ENCODE results near the gene AGAP1.
"Not testable (repeated sequence)": the region's sequence is repeated elsewhere in the genome, so short reads cannot be mapped to it uniquely, and the experiment has no call there.

The AGAP1 gene

DNA sequence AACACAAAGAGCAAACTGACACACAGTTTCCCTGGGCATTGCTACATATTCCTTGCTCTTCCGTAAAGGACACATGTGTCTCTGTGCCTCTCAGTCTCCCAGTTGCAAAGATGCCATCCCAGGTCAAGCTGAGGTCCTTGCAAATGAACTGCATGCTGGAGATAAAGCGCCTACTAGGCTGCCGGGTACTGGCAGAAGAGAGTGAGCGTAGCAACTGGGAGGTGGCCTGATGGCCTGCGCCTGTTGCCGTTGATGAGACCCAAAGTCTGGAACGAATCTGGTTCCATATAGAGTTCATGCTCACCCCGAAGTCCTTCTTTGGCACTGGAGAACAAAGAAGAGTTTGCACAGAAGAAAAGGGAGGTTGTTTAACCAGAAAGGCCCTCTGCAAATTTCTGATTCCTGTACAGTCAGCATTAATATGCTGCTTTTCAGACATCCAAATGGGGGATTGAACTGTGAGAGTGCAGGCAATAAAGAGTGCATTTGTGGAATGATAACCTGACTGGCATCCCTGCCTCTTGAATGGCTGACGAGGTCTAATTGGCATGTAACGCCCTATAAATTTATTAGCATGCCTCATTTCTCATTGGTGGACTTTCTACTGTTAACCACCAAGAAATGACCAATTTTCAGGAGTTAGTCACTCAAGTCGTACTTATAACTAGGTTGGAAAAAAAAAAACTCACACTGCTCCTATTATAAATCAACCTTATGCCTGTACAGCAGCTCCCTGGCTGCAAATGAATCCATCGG is 595.6 kb downstream of the AGAP1 start:
- no peak for DNase-seq

DNA sequence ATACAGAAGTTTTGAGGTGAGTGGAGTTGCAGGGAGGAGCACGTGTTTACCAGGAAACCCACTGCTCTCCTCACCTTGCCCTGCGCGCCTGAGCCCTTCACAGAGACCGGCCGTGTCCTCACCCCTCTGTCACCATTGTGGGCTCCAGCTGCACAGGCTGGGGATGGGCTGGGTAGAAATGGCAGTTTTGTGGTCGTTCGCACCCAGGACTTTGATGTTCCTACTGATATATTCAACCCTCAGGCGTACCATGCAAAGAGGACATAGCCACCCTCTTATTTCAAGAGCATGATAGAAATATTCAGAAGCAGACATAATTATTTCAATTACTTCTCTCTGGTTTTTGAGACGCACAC is 596.2 kb downstream of the AGAP1 start:
- no peak for DNase-seq

DNA sequence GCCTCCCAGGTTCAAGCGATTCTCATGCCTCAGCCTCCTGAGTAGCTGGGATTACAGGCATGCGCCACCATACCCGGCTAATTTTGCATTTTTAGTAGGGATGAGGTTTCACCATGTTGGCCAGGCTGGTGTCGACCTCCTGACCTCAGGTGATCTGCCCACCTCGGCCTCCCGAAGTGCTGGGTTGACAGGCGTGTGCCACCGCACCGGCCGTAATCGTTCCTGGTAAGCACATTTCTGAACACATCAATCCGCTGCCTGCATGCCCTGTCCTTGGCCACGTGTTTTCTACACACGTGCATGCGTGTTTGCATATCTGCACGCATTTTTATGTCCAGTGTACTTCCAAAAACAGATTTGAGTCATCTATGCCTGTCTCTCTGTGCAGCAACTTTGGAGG is 597.0 kb downstream of the AGAP1 start:
- not testable (repeated sequence) for DNase-seq

DNA sequence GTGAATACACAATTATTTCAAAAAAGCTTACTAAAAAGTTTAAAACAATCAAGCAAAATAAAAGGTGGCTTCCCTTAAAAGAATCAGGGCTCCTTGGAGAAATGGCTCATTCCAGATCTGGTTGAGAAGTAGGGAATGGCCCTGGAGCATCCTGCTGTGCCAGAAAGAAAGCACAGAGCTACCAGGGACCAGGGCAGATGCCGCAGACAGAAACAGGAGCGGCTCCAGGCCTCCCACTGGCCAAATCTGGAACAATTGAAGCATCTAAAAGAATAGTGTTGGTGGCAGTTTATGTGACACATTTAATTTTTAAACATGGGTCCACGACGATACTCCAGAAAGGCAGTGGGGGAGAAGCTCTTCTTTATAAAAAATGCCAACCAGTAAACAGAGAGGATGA is 598.9 kb downstream of the AGAP1 start:
- DNase-seq, result no peak

DNA sequence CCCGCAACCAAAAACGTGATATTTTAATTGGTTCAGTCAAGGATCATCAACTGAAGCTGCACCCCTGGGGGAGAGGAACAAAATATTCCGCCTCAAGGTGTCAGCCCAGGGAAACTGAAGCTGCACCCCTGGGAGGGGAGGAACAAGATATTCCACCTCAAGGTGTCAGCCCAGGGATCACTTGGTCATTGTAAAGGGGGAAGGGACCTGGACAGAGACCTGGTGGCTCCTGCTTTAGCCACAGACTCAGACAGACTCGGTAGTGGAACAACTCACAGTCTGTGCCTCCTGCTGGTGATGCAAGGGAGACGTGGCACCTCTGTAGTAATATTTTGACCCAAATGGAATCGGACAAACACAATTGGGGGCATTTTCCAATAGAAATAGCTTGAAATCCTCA is 599.3 kb downstream of the AGAP1 start:
- no peak for DNase-seq

DNA sequence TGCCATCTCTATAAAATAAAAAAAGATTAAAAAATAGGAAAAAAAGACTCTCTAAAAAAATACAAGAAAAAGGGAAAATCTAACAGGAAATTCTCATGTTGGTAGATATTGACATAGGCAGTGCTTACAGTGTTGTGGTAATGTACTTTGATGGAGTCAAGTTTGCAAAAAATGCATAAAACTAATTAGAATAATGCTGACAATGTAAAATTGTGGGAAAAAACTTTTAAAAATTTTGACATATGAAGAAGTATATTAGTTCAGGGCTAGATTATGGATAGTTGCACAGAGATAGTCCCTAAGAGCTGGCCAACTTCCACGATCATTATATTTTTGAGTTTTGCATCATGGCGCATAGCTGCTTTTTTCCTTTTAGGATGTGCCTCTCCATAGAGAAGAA is 601.7 kb downstream of the AGAP1 start:
- no peak for DNase-seq

DNA sequence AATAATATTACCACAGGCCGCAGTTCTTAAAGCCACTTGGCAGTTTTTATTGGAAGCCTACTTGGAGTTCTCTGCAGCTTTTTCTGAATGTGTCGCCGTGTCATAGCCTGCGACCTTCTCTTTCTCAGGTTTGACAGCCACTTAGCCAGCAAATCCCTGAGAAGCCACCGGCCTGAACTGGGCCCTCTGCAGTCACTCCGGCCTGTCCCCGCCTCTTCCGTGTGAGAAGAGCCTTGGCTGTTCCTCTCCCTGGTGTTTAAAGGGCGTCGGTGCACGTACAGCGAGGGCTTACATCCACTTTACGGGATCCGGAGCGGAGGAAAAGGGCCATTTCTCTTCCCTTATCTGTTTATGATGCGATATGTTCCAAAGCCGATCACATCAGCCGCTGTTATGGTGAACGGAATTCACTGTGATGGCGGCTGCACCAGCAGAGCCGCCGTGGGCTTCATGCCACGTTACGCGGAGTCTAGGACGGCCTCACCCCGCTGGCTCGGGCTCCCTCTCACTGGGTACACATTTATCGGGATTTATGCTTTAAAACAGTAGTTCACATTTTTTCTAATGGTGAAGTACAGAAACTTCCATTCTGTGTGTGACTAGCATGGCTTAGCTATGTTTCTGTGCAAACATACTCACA is 607.6 kb downstream of the AGAP1 start:
- DNase-seq, result no peak

DNA sequence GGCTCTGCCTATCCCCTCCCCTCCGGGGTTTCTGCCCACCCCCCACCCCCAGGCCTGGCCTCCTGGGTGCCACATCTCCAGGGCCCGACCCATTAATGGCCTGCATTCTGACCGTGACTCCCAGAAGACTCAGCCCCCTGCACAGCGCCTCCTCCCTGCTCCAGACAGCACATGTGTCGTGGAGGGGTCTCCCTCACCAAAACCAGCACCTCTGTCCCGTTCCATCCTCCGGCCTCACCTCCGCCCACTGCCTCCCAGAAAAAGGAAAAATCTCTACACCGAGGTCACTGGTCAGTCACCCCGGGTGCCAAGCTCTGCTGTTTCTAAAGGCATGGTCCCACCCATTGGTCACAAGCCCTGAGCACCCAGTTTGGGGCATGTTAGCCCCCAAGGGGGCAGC is 609.1 kb downstream of the AGAP1 start:
- DNase-seq, result no peak

DNA sequence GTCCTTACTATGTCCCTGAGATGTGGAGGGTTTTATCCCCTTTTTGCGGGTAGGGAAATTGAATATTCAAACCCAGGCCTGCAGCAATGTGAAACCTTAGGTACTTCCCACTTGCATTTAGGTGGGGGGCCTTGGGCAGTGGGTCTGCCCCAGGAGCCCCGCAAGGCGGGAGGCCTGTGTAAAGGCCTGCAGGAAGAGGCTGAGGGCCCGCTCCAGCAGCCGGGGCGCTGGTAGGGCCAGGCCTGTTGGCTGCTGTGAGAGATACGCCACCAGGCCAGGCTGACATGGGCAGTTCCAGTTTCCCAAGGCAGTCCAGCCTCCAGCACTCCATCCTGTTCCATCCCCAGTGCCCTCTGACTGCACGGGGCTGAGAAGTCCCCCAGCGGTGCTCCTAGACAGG is 610.1 kb downstream of the AGAP1 start:
- no peak for DNase-seq

DNA sequence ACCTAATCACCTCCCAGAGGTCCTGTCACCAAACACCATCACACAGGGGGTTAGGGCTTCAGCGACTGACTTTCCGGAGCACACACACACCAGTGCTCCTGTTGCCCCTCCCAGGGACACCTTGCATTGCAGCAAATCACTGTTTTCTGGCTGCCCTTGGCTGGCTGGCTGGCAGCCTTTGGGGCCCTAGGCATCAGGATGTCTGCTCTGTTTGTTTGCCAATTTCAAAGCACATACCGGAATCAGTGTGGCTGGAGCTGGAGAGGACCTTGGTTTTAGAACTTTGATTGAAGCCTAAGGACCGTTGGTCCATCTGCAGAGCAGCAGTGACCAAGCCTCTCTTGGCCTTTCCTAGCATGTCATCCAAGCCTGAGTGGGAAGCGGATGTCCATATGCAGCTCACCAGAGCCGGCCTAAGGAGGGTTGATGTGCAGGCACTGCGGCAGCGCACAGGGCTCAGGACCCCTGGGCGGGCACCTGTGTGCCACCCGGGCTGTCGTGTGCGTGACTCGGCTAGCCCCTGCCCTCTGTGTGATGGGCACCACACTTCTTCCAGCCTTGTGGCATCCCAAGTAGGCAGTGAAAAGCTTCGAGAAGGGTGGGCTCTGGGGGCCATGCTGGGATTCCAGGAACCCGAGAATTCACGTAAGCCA is 612.2 kb downstream of the AGAP1 start:
- no peak for DNase-seq

DNA sequence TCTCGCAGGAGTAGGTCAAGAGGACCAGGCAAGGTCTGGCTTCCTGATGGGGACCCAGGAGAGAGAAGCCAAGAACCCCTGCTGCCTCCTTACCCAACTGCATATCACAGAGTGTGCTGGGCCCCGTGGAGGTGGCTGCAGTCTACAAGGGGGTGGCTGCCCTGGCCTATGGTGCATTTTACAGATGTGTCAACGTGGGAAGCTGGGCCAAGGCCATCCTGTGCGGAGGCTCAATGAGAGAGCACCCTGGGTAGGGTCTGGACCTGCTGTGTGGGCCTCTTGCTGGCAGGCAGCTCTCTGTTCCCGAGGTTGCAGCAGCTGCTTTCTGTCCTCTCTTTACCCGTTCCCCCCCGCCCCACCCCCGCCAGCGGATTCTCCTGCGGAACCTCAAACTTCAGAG is 612.9 kb downstream of the AGAP1 start:
- DNase-seq, result no peak

DNA sequence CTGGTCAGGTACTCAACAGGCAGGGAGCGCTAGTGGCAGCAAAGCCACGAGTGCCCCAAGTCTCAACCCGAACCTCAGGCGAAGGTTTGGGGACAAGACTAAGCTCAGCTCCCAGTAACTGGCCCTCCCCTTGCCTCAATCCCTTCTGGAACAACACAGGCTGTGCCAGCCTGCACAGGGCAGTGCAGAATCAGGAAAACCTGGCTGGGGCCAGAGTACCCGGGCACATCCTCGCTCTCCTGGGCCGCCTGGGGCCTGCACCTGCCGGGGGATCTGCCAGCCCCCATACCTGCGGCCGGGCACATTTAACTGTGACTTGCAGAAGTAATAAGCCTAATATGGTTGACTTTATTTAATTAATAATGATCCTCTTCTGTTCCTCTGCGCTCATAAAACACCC is 613.7 kb downstream of the AGAP1 start:
- DNase-seq, result no peak

DNA sequence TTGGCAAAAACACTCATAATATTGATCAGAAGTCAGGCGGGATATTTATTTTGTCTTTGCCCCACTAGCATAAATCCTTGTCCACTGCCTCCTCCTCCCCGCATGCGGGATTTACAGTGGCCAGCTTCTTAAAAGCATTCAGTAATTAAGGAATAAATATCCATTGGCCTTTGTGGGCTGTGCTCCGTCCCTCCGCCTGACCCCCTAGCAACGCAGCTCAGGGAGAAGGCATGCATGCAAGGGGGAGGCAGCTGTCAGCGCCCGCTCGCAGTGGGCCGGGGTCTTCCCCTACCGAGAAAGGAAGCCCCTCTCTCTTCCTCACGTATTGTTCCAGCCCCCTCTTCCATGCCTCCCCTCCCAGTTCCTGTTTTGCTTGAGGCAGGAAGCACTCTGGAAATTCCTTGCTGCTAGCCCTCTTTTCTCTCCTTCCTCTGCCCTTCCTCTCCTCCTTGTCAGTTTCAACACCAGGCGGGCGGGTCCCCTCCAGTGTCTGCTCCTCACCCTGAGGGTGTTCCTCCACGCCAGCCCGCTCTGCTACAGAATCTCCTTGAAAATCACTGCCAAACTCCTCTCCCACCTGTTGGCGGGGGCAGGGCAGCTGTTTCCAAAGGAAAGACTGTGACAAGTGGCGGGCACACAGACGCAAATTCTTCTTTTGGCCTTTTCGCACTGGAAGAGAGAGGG is 614.2 kb downstream of the AGAP1 start:
- DNase-seq, result no peak

DNA sequence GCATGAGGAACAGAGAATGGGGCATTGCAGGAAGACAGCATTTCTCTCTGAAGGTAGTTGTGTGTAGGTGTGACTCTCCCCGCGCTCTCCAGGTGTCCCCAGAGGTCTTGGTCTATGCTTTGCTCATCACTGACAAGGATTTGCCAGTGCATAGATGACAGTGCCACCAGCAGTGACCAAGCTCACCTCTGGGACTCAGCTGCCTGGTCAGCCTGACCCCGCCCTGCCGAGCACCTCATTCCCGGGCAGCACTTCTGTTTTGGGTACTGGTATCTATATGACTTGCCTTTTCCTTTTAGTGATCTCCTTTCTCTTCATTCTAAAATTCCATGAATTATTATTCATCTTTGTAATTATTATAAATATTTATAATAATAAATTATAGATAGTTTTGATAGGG is 615.2 kb downstream of the AGAP1 start:
- no peak for DNase-seq

DNA sequence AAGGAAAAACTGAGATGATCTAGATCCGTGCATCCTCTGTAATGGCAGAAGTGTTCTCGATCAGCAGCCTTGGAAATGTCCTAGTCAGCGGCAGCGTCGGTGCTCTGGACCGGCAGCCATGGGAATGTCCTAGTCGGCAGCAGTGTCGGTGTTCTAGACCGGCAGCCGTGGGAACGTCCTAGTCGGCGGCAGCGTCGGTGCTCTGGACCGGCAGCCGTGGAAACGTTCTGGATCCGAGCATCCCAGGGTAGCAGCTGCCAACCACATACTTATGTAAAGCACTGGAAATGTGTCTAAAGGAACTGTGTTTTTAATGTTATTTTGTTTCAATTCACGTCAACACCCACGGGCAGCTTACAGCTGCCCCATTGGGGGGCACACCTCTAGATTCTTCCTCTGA is 615.6 kb downstream of the AGAP1 start:
- DNase-seq, result no peak

DNA sequence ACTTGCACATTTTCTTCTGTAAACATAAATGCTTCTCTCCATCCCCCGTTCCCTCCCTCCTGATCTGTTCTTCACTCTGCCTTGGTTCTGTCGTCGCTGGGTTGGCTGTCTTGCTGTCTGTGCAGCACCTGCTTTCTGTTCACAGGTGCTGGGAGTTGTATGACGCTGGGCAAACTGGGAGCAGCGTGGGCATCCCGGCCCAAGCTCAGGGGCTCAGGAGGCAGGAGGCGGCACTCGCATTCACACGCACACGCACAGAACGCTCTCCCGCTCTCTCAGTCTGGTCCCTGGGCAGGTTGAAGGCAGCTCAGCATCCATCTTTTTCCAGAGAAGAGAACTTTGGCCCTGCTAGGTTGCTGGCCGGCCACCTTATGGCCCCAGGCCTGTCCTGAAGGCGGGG is 618.6 kb downstream of the AGAP1 start:
- DNase-seq, result no peak

DNA sequence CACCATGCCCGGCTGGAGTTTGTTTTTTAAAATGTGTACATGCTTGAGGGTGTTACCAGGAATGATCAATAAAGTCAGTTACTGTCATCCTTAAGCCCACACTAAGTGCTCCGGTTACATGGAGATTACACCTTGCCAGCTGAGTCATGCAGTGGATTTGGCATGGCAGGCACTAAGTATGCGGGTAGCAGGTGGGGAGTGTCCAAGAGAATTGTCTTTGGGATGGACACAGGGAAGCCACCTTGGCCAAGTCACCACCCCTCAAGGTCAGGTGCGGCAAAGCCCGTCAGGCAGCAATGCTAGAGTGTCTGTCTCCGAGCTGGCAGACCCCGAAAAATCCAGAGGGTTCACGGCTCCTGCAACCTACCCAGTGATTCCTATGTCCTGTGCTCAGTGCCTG is 619.6 kb downstream of the AGAP1 start:
- no peak for DNase-seq

DNA sequence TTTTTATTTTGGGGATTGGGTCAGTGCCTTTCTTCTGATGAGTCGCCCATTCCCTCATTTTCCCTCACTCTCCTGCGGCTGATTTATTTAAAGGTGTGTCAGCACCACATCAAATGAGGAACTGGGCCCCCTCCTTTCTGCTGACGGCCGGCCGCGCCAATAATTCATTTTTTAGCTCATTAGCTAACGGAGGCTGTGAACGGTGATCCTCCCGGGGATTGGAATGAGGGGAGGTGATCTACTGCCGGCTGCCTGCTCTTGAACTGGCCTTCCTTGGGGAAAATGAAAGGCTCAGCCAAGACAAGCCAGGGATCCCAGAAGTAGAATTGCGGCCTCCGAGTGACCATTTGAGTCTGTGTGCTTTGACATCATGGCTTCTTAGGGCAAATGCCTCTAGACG is 620.1 kb downstream of the AGAP1 start:
- no peak for DNase-seq

DNA sequence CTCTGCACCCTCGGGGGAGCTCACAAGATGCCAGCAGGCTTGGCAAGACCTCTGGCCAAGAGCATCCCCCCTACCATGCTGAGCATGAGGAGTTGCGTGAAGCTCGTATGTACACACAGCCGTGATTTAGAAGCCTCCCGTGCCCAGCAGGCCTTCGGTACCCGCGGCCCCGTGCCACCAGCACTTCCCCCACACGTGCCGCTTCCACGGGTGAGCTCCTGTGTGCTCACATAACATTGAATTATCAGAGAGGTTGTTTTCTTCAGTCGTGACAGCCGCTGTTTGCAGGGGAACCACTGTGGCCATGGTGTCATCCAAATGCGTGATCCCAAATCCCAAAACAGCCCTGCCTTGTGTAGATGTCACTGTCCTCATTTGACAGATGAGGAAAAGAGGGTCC is 621.1 kb downstream of the AGAP1 start:
- no peak for DNase-seq

DNA sequence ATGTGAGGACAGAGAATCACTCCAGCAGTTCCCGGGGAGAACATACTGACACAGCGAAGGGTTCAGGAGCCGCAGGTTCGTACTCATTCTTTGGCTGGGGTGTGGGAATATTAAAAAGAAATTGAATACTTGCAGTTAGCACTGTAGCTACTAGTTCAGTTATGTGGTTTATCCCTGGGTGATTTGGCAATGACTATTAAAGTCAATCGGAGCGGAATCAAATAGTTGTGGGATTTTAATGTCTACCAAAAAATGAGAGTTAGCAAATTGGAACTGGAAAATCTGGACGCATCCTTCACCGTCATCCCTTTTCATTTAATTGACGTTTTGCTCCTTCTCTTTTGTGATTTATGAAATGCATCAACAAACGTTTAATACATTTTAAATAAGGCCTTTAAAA is 623.6 kb downstream of the AGAP1 start:
- DNase-seq, result no peak

DNA sequence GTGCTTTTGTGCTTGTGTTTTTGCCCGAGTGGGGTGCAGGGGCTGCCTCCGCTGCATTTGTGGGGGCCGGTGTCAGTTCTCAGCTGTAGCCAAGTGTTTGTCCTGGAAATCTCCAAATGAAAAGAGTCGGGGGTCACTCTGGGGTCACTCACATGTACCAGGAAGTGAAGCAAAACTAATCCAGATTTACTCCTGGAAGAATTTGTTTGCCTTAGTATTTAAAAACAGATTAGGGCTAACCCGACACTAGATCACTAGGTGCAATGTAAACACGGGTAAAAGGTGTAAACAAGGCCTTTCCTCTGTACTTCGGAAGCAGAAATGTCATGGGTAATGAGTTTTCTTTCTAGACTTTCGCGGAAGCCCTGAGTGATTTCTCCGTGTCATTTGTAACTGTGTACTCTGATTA is 624.0 kb downstream of the AGAP1 start:
- DNase-seq, result no peak

DNA sequence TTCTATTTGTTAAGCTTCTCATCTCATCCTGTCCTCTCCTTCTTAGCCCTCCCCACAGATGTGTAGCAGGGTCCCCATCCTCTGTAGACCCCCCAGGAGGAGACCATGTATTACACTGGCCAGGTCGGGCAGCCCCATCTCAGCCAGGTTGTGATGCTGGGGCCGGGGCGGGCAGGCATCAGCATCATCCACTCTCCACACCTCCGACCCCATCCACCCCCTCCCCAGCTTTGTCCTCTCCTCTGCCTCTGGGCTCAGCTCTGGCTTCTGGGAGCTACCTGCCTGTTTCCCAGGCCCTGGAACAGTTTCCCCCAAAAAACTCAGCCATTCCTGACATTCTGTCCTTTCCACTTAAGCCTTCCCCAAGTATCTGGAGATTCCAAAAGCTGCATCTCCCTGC is 625.2 kb downstream of the AGAP1 start:
- no peak for DNase-seq

DNA sequence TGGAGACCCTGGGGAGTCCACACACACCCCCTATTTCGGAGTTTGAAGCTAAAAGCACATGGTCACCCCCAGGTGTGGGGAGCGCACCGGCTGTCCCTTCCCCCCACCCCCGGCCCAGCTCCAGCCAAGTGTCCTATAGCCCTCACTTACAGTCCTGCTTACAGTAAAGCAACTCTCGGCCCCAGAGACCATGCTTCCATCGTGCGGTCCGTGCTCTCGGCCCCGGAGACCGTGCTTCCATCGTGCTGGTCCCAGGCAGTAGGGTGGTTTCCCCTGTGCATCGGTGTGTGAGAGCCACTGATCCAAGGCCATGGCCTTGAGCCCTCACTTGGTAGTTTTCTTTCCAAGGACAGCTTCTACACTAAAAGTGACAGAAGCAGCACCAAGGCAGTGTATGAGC is 625.6 kb downstream of the AGAP1 start:
- no peak for DNase-seq

DNA sequence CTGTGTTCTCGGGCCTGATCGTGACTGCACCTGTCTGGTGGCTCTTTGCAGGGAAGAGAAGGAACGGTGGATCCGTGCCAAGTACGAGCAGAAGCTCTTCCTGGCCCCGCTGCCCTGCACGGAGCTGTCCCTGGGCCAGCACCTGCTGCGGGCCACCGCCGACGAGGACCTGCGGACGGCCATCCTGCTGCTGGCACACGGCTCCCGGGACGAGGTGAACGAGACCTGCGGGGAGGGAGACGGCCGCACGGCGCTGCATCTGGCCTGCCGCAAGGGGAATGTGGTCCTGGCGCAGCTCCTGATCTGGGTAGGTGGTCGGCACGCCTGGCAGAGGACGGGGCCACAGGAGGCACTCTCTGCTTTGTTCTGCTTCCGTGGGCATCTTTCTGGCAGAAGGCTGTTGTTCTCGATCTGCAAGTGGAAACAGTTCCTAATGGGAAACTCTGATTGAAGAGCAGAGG is 626.3 kb downstream of the AGAP1 start:
- DNase-seq, result no peak

Measured in activated CD4-positive, alpha-beta T cell treated with anti-CD3 and anti-CD28 coated beads, Interleukin-2, amount 50 U/mL, for 1 hour (primary cell).